GM12892 (cell line): ENCODE data around the gene SLC1A6.

Experiments used
- POLR2A ChIP-seq: IDR thresholded peaks from 2 replicates; pipeline ENCODE4 v1.6.1; 2011; ENCODE audit warnings: low read depth, low read length, control low read depth
- POLR2AphosphoS5 ChIP-seq: IDR thresholded peaks from 2 replicates; pipeline ENCODE4 v1.6.1; 2011; ENCODE audit warnings: low read depth, low read length, control low read depth
- TAF1 ChIP-seq: IDR thresholded peaks from 2 replicates; pipeline ENCODE4 v1.6.1; 2011; ENCODE audit warnings: low read depth, mild to moderate bottlenecking, control low read depth, low read length, borderline replicate concordance

DNA sequence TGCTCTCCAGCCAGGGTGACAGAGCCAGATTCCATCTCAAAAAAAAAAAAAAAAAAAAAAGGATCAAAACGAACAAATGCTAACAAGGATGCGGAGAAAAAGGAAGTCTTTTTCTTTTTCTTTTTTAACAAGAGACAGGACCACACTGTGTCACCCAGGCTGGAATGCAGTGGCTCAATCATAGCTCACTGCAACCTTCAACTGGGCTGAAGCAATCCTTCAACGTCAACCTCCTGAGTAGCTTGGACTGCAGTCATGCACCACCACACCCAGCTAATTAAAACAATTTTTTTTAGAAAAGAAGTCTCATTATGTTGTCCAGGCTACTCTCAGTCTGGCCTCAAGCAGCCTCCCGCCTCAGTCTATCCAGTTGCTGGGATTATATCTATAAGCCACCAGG is 73.0 kb downstream of the SLC1A6 start:
- TF ChIP-seq POLR2A (no peak), TAF1 (no peak), POLR2AphosphoS5 (no peak)
